GM12872 (cell line): ENCODE results near the gene MAGI3.

Experiments
- CTCF ChIP-seq: IDR thresholded peaks from 3 replicates; pipeline ENCODE4 v1.5.1; 2011; ENCODE audit warnings: low read depth, mild to moderate bottlenecking, low read length, moderate library complexity; ENCODE audit not compliant: insufficient read depth

Gene MAGI3

DNA sequence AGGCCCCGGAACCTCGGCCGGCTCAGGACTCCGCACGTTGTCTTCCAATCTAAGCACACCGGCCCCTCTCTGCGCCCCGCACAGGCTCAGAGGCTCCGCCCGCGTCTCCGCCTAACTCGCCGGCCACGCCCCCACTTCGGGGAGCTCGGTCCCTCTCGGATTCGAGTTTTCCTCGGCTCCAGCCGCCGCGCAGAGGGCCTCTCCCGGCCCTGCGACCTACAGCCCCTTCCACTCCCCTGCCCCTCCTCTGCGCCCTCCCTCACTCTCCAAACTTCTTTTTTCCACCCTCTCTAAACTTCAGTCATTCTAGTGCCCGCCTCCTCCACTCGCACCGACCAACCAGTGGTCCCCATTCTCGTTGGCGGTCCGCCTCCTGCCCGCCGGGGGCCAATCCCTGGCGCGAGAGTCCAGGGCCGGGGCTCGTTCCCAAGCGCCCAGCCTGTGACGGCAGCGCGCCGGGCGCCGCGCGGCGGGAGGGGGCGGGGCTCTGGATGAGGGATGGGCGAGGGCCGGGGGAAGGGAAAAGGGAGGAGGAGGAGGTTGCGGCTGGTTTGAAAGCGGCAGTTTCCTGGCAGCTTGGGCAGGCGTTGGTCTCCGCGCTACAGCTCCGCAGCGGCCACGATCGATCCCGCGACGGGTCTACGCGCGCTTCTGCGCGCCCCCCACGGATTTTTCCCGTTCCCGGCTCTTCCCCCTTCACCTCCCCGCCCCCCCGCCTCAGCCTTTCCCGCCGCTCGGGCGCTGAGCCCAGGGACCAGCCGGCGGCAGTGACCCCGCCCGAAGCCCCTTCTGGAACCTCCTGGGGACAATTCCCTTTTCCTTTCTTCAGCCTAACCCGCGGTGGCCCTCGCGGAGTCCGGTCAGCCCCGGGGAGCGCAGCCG, at the start of gene MAGI3:
MAGI3 (plus strand) TSS at position 563 of the 882 bp plus-strand sequence. CDS start 519 bp downstream, outside the sequence.
- no peak for TF ChIP-seq CTCF

- no peak for TF ChIP-seq CTCF
These were observed 36.7 kb upstream of the MAGI3 start for GRCh38 chr1:113353580-113353979.

- no peak for TF ChIP-seq CTCF
These were observed 26.4 kb upstream of the MAGI3 start for GRCh38 chr1:113363935-113364334.

- no peak for TF ChIP-seq CTCF
These were observed 21.3 kb upstream of the MAGI3 start for GRCh38 chr1:113369040-113369439.

GRCh38 chr1:113369699-113370098, 20.6 kb upstream of the MAGI3 start:
- TF ChIP-seq CTCF = no peak

GRCh38 chr1:113370868-113371267, 19.4 kb upstream of the MAGI3 start:
- TF ChIP-seq CTCF = no peak

- no peak for TF ChIP-seq CTCF
These were observed 17.8 kb upstream of the MAGI3 start for GRCh38 chr1:113372546-113372945.
